ENCODE results near the gene DDAH2.

Gene DDAH2

GRCh38 chr6:31729979-31730630, 1.0 kb upstream of the DDAH2 start:
- peak; percentile 92 to 95 for DNase-seq
- H3K9me3 ChIP-seq: no peaks in the 10 kb centered on the region
- H3K27me3 ChIP-seq: no peaks in the 10 kb centered on the region
- H3K36me3 ChIP-seq: peaks cover 58 to 69% (median 63%) of the 10 kb centered on the region in 3 donors
- H3K4me1 ChIP-seq: peaks cover 0 to 48% (median 36%) of the 10 kb centered on the region in 4 donors
- H3K4me3 ChIP-seq: peak overlapping the region; percentile 69 to 78
- peak in 1 of 2 experiments; percentile 13 for TF ChIP-seq CTCF (IDR thresholded peaks at IDR 0.05)
- intact Hi-C loops (cut with DNase I; ENCODE audit: low total_unique reads): loop anchor here (10.0 kb wide), 1 partner anchor 105 kb away; no protein-coding TSS in a partner anchor
- H3K27ac ChIP-seq: peak overlapping the region; percentile 88 to 94

- peak; percentile 95 to 98 for DNase-seq
- peaks cover 58 to 69% (median 67%) of the 10 kb centered on the region in 3 donors for H3K36me3 ChIP-seq
- TF ChIP-seq CTCF (IDR thresholded peaks at IDR 0.05): no peak
- intact Hi-C loops (cut with DNase I; ENCODE audit: low total_unique reads): loop anchor here (10.0 kb wide), 1 partner anchor 105 kb away; no protein-coding TSS in a partner anchor
- peak overlapping the region; percentile 88 to 94 for H3K27ac ChIP-seq
- H3K9me3 ChIP-seq: no peaks in the 10 kb centered on the region
- peaks cover 0 to 45% (median 34%) of the 10 kb centered on the region in 4 donors for H3K4me1 ChIP-seq
- H3K27me3 ChIP-seq: no peaks in the 10 kb centered on the region
- H3K4me3 ChIP-seq: peak overlapping the region; percentile 69 to 78
These were observed 448 bp upstream of the DDAH2 start for GRCh38 chr6:31729515-31729978.

GRCh38 chr6:31727717-31728671, 1.1 kb downstream of the DDAH2 start:
- TF ChIP-seq CTCF (IDR thresholded peaks at IDR 0.05): no peak
- H3K36me3 ChIP-seq: peaks cover 45 to 61% (median 56%) of the 10 kb centered on the region in 3 donors
- no peaks in the 10 kb centered on the region for H3K9me3 ChIP-seq
- DNase-seq: peak; percentile 33 to 77
- no peaks in the 10 kb centered on the region for H3K27me3 ChIP-seq
- H3K27ac ChIP-seq: peak overlapping the region; percentile 88 to 94
- intact Hi-C loops (cut with DNase I; ENCODE audit: low total_unique reads): loop anchor here (10.0 kb wide), 1 partner anchor 107 kb away; no protein-coding TSS in a partner anchor
- H3K4me3 ChIP-seq: peak overlapping the region; percentile 69 to 78
- peaks cover 0 to 33% (median 23%) of the 10 kb centered on the region in 4 donors for H3K4me1 ChIP-seq

GRCh38 chr6:31727034-31727716, 1.9 kb downstream of the DDAH2 start:
- H3K27me3 ChIP-seq: no peaks in the 10 kb centered on the region
- peaks cover 37 to 53% (median 47%) of the 10 kb centered on the region in 3 donors for H3K36me3 ChIP-seq
- H3K4me3 ChIP-seq: no peak overlapping the region
- intact Hi-C loops (cut with DNase I; ENCODE audit: low total_unique reads): loop anchor here (10.0 kb wide), 1 partner anchor 108 kb away; no protein-coding TSS in a partner anchor
- TF ChIP-seq CTCF (IDR thresholded peaks at IDR 0.05): no peak
- no peaks in the 10 kb centered on the region for H3K9me3 ChIP-seq
- peaks cover 0 to 33% (median 23%) of the 10 kb centered on the region in 4 donors for H3K4me1 ChIP-seq
- H3K27ac ChIP-seq: peak overlapping the region; percentile 50 to 88
- peak in 1 of 2 donors; percentile 41 for DNase-seq
